ENCODE data around the gene OR8H1. TPM values are rescaled to one million over a fixed set of nuclear protein-coding genes. Genes with fewer than 3 reads are reported as not detected.

OR8H1 gene
- polyA plus RNA-seq, 1 of the 3 experiments (the other 2 are of a cell fraction), result not detected

DNA sequence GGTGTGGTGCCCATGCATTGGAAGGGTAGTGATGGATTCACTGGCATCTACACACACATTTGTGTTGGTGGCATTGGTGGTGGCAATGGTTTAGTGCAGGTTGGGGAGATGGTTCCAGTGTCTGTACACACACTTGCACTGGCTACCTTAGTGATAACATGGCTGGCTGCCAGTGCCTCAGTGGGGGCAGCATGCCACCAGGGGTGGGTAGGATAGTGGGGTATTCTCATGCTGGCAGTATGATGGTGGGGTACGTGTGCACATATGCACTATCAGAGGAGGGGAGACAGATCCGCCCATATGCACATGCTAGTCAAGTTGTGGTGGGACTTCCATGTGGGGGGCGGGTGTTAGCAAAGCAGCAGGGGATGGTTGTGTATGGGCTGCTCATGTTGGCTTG, 15.8 kb upstream of the OR8H1 start (continued):
- TF ChIP-seq, protein P1, sequence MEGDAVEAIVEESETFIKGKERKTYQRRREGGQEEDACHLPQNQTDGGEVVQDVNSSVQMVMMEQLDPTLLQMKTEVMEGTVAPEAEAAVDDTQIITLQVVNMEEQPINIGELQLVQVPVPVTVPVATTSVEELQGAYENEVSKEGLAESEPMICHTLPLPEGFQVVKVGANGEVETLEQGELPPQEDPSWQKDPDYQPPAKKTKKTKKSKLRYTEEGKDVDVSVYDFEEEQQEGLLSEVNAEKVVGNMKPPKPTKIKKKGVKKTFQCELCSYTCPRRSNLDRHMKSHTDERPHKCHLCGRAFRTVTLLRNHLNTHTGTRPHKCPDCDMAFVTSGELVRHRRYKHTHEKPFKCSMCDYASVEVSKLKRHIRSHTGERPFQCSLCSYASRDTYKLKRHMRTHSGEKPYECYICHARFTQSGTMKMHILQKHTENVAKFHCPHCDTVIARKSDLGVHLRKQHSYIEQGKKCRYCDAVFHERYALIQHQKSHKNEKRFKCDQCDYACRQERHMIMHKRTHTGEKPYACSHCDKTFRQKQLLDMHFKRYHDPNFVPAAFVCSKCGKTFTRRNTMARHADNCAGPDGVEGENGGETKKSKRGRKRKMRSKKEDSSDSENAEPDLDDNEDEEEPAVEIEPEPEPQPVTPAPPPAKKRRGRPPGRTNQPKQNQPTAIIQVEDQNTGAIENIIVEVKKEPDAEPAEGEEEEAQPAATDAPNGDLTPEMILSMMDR (IDR thresholded peaks at IDR 0.05), result no peak
- TF ChIP-seq MEF2A (IDR thresholded peaks at IDR 0.05; ENCODE audit: borderline replicate concordance, low read depth), result no peak
- TF ChIP-seq RXRA (IDR thresholded peaks at IDR 0.05; ENCODE audit: borderline replicate concordance, low read depth), result no peak
- no peak for TF ChIP-seq TEAD4 (IDR thresholded peaks at IDR 0.05; ENCODE audit: borderline replicate concordance, insufficient read depth)
- no peak for TF ChIP-seq CHD2 (IDR thresholded peaks at IDR 0.05; ENCODE audit: low read length, partially characterized antibody)
- TF ChIP-seq, protein P2, sequence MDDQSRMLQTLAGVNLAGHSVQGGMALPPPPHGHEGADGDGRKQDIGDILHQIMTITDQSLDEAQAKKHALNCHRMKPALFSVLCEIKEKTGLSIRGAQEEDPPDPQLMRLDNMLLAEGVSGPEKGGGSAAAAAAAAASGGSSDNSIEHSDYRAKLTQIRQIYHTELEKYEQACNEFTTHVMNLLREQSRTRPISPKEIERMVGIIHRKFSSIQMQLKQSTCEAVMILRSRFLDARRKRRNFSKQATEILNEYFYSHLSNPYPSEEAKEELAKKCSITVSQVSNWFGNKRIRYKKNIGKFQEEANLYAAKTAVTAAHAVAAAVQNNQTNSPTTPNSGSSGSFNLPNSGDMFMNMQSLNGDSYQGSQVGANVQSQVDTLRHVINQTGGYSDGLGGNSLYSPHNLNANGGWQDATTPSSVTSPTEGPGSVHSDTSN (IDR thresholded peaks at IDR 0.05), result no peak
- TF ChIP-seq, protein P3, sequence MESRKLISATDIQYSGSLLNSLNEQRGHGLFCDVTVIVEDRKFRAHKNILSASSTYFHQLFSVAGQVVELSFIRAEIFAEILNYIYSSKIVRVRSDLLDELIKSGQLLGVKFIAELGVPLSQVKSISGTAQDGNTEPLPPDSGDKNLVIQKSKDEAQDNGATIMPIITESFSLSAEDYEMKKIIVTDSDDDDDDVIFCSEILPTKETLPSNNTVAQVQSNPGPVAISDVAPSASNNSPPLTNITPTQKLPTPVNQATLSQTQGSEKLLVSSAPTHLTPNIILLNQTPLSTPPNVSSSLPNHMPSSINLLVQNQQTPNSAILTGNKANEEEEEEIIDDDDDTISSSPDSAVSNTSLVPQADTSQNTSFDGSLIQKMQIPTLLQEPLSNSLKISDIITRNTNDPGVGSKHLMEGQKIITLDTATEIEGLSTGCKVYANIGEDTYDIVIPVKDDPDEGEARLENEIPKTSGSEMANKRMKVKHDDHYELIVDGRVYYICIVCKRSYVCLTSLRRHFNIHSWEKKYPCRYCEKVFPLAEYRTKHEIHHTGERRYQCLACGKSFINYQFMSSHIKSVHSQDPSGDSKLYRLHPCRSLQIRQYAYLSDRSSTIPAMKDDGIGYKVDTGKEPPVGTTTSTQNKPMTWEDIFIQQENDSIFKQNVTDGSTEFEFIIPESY (IDR thresholded peaks at IDR 0.05; ENCODE audit: borderline replicate concordance, low read depth), result no peak
- no peak for TF ChIP-seq NRF1 (IDR thresholded peaks at IDR 0.05; ENCODE audit: low read depth, low read length)

DNA sequence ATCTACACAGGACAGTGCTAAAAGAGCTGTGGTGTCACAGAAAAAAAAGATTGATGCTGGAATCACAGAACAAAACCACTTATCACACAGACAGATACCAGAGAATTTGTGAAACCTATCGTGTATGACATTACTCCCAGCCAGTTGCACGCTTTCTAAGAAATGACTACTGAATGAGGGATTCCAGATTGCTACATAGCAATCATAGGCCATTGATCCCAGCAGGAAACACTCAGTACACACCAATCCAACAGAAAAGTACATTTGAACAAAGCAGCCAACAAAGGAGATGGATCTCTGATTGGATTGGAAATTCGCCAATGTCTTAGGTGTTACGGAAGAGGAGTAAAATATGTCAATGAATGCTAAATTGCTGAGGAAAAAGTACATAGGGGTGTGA, 4.8 kb upstream of the OR8H1 start:
- Histone ChIP-seq H3K4me3 (ENCODE audit: low read depth in 2 of 2, low read length in 1 of 2) (no peak overlapping the region), H2AFZ (ENCODE audit: low read depth) (no peak overlapping the region), H3K9ac (no peak overlapping the region), H3K36me3 (replicated peaks in 1 of 2; ENCODE audit: control insufficient read depth in 1 of 2, insufficient read depth in 2 of 2, low read length in 1 of 2) (no peaks in the 10 kb centered on the region), H3K27ac (ENCODE audit: low read depth in 2 of 2, low read length in 1 of 2) (no peak overlapping the region), H3K79me2 (ENCODE audit: insufficient read depth) (no peaks in the 10 kb centered on the region), H3K4me2 (no peak overlapping the region), H3K27me3 (ENCODE audit: insufficient read depth) (no peaks in the 10 kb centered on the region), H3F3A (replicated peaks; ENCODE audit: insufficient read depth) (no peaks in the 10 kb centered on the region), H3K9me3 (no peaks in the 10 kb centered on the region), H3K4me1 (ENCODE audit: control insufficient read depth in 1 of 2, insufficient read depth in 2 of 2, low read depth in 1 of 2, low read length in 1 of 2) (no peaks in the 10 kb centered on the region), H3K9me2 (no peaks in the 10 kb centered on the region), H4K20me1 (ENCODE audit: insufficient read depth) (no peaks in the 10 kb centered on the region)
- WGBS (ENCODE audit: low lambda C conversion rate), result 3% methylated on average over 4 of the region's 4 CpGs
- POLR2A ChIA-PET, result no interaction called here
- CTCF ChIA-PET, result no interaction called here
- no peak for DNase-seq
- TF ChIP-seq, protein P3 (IDR thresholded peaks at IDR 0.05; ENCODE audit: borderline replicate concordance, low read depth), result no peak
- TF ChIP-seq NRF1 (IDR thresholded peaks at IDR 0.05; ENCODE audit: low read depth, low read length) (no peak), GATA2 (CRISPR knock-in tag; IDR thresholded peaks at IDR 0.05) (no peak), POLR2AphosphoS5 (IDR thresholded peaks at IDR 0.05; ENCODE audit: low read depth, low read length) (no peak), MEF2A (IDR thresholded peaks at IDR 0.05; ENCODE audit: borderline replicate concordance, low read depth) (no peak), CHD2 (IDR thresholded peaks at IDR 0.05; ENCODE audit: low read length, partially characterized antibody) (no peak), MXI1 (IDR thresholded peaks at IDR 0.05; ENCODE audit: low read depth, low read length) (no peak), TAF1 (IDR thresholded peaks at IDR 0.05; ENCODE audit: borderline replicate concordance, low read depth, low read length) (no peak)
- TF ChIP-seq, protein P4, sequence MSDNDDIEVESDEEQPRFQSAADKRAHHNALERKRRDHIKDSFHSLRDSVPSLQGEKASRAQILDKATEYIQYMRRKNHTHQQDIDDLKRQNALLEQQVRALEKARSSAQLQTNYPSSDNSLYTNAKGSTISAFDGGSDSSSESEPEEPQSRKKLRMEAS (IDR thresholded peaks at IDR 0.05; ENCODE audit: low read depth), result no peak
- TF ChIP-seq, protein P1 (IDR thresholded peaks at IDR 0.05), result no peak

All from SK-N-SH (cell line).